ENCODE data around the gene BNIP1.

DNA sequence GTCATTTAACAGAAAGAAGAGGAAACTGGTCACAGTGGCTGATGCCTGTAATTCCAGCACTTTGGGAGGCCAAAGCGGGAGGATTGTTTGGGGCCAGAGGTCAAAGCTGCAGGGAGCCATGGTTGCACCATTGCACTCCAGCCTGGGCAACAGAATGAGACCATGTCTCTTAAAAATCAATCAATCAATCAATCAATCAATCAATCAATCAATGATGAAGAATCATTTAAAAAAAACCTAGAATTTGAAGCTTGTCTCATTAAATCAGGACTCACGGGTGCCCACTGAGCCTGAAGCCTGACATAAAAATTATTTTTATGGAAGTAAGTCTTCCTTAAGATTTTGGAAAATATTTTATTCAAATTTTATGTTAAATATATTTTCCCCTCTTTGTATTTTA is 43.9 kb downstream of the BNIP1 start:
- TF ChIP-seq, protein P1, sequence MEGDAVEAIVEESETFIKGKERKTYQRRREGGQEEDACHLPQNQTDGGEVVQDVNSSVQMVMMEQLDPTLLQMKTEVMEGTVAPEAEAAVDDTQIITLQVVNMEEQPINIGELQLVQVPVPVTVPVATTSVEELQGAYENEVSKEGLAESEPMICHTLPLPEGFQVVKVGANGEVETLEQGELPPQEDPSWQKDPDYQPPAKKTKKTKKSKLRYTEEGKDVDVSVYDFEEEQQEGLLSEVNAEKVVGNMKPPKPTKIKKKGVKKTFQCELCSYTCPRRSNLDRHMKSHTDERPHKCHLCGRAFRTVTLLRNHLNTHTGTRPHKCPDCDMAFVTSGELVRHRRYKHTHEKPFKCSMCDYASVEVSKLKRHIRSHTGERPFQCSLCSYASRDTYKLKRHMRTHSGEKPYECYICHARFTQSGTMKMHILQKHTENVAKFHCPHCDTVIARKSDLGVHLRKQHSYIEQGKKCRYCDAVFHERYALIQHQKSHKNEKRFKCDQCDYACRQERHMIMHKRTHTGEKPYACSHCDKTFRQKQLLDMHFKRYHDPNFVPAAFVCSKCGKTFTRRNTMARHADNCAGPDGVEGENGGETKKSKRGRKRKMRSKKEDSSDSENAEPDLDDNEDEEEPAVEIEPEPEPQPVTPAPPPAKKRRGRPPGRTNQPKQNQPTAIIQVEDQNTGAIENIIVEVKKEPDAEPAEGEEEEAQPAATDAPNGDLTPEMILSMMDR (IDR thresholded peaks at IDR 0.05) = no peak
- TF ChIP-seq POLR2AphosphoS5 (IDR thresholded peaks at IDR 0.05) = no peak
- TF ChIP-seq POLR2A (IDR thresholded peaks at IDR 0.05; ENCODE audit: low read depth) = no peak
